Ecto neural progenitor cell (in vitro differentiated cells): ENCODE data around the gene TRAPPC12.
A peak's percentile ranks its signal among the peaks of the same experiment; 100 is the strongest.
"Not testable (repeated sequence)": the region's sequence is repeated elsewhere in the genome, so short reads cannot be mapped to it uniquely, and the experiment has no call there.

ENCODE experiments used
- DNase-seq: peaks from one replicate; pipeline ENCODE4 v3.0.0-alpha.2; 2018; ENCODE audit warnings: low spot score

The TRAPPC12 gene

DNA sequence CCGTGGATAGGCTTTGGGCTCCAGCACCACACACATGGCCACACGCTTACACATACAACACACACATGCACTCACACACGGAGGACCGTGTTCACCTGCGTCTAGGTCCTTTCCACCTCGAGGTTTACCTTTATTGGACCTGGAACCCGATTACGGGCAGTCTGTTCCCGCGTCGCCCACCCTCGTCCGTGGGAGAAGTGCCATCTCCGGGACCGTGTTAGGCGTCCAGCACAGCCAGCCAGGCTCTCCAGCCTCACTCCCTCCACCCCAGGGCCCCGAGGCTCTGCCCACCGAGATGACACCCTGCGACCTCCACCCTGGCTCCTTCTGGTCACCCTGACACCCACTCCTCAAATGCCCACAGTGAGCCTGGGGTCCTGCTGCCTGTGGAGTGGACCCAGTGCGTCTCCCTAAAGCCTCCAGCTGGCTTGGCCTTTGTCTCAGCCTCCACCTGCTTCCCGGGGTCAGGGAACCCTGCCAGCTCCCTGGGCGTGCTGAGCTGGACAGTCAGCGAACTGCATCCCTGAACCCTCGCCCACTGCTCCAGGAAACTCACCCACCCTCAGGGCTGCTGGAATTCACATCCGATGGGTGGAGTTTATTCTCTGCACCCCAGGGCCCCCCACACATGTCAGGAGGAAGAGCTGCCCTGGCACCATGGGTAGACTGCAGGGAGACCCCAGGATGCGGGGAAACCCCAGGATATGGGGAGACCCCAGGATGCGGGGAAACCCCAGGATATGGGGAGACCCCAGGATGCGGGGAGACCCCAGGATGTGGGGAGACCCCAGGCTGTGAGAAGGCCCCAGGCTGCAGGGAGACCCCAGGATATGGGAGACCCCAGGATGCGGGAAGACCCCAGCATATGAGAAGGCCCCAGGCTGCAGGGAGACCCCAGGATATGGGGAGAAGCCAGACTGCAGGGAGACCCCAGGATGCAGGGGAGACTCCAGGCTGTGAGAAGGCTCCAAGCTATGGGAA lies 106.8 kb downstream of the TRAPPC12 start:
- no peak for DNase-seq

DNA sequence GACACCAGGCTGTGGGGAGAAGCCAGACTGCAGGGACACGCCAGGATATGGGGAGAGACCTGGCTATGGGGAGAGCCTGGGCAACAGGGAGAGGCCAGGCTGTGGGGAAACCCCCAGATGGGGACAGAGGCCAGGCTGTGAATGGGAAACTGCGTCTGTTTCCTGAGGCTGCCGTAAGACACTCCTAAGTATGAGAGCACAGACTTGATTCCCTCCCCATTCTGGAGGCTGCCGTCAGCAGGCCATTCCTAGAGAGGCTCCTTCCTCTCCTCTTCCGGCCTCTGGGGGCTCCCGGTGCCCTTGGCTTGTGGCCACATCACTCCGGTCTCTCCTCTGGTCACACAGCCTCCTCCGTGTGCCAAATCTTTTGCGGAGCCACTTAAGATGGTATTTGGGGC lies 107.5 kb downstream of the TRAPPC12 start:
- no peak for DNase-seq

DNA sequence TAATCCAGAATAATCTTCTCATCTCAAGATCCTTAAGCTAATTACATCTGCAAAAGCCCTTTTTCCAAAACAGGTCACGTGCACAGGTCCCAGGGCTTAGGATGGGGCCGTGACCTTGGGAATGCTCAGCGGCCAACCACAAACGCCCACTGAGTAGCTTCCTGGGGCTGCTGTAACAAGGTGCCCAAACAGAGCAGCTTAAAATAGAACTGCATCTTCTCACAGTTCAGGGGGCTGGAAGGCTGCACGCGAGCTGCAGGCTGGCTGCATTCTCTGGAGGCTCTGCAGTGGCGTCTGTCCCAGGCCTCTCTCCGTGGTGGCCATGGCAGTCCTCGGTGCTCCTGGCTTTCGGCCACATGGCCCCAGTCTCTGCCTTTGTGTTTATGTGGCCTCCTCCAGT lies 107.9 kb downstream of the TRAPPC12 start:
- DNase-seq: no peak

DNA sequence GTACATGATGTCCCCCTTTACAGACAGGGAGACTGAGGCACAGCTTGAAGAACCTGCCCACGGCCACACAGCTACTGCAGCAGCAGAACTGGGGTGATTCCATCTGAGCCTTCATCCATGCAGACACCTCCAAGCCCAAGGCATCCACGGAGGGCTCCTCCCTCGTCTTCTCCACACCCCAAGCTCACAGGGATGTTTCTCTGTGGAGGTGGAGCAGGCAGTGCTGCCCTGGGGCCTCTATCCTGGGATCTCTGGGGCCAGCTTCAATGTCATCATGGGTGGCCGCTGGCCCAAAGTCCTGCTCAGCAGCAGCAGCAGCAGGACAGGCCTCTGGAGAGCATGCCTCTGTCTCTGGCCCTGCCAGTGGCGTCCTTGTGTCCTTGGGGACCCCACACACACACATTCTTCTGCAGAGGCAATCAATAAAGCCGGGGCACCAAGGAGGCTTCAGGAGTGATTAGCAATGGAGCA lies 108.6 kb downstream of the TRAPPC12 start:
- DNase-seq: no peak

DNA sequence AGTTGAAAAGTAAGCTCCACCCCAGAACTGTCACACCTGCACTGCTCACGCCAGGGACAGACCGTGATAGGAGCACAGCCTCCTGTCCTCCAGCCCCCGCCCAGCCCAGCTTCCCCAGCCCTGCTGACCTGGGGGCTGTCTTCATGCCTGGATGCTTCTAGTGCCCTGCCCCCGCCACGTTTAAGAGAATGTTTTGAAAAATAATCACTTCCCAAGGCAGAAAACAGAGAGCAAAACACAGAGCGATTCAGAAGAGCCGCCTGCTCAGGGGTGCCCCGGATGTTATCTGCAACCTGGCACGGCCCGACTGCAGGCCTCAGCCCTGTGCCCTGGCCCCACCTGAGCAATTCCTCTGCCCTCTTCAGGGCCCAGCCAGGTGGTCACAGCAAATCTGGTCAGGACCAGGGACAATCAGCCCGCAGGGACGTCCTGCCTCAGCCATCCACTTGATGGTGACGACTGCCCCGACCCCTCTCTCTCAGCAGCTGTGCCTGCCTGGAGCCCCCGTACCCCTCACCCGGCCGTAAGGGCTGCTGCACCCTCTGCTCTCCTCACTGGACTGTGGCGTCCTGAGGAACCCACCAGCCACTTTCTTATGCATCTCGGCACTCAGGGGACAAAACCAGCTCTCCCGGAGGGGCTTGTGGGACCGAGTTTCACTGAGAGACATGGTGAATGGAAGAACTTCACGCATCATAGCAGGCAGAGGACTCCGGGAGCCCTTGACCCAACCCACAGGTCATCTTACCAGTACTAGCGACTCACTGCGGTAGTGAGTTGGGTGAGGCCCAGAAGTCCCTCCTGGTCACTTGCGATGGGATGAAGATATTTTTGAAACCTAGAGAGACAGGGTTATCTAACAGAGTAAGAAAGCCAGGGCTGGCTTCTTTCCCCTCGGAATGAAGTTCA lies 109.6 kb downstream of the TRAPPC12 start:
- DNase-seq: peak; percentile 42

DNA sequence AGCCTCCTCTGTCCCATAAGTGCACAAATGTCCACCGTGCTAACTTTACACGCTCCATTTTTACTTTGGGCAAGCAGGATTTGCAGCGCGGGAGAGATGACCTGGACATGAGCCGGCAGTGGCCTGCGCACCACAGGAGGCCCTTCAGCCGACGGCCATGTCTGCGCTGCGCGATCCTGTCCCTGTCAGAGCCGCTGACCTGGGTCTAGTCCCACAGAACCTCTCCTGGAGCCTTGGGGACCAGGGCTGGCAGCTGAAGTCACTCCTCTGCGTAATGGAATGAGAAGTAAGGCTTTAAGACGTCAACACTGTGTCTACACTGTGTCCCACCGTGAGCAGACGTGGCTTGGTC lies 110.2 kb downstream of the TRAPPC12 start:
- peak; percentile 30 for DNase-seq

DNA sequence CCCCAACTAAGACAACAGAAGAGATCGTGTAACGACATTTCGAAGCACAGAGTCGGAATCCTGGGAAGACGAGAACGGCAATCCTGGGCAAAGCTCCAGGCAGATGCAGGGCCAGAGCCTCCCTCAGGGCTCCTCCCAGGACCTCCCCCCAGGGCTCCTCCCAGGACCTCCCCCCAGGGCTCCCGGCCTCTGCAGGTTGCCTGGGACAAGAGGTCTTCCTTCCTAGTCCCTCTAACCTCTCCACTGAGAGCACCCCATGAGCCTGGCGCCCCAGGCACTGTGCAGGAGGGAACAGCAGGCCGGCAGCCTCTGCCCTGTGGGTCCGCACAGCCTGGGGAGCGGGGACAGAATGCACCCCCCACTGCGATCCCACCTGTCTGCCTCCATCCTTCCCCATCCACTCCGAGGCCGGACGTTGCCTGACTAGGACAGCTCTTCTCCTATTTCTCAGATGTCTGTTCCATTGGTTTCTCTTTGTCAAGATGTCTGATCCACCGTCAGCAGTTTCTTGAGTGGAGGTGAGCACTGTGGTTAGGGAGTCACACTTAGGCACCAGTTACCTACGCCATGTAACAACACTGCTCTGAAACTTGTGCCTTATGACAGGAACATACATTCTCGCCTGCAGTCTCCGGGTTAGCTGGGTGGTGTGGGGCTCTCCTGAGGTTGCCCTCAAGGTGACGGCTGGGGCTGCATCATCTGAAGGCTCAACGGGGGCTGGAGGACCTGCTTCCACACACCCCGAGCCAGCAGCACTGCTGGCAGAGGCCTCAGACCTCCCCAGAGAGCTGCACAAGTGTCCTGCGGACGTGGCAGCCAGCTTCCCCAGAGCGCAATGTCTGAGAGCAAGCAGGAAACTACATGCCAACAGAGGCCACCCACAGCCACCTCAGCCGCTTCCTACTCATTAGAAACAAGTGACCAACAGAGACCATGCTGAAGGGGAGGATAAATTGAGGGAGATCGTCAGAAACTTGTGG lies 111.0 kb downstream of the TRAPPC12 start:
- DNase-seq: peak; percentile 40

DNA sequence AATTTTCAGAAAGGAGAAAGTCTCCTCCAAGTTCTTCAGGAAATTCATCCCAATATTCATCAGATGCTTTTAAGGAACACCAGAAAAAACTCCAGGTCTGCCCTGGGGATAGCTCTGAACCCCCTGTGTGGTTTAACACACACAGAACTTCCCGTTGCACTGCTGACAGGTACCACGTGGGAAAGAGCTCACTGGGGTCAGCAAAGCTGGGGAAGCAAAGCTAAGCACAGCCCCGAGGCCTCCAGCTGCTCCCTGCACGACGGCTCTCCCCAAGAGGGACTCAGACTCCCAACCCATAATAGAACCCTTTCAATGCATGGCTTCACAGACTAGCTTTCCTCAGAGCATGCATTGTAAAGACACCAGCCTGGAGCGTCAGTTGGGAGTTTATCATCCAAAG lies 111.8 kb downstream of the TRAPPC12 start:
- peak; percentile 41 for DNase-seq

DNA sequence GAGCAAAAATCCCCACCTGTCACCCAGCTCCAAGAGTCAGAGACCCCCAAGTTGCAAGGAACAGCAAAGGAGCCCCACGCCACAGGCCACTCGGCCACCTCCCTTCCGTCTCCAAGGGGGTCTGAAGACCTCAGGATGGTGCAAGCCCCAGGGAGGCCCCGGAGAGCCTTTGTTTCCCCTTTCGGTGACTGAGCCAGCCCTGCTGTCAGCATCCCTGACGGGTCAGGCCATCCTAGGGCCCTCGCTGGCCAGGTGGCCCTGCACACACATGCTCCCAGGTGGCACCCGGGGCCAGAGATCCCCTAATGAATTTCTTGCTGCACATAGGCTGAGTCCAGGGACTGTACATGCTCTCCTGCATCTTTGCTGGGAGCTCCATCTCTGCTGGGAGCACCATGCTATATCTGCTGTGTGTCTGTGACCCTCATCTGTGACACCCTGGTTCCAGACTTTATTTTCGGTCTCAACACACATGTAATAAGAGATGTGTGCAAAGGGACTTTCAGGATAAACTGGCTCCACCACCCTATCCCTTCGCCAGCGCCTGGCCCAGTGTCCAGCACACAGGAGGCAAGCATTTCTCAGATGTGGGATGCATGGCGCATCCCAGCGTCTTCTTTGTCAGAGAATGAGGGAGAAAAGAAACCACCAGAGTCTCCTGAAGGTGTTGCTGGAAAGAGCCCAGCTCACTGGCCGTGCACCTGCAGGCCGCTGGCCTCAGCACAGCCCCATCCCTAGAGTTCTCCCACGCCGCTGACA lies 112.4 kb downstream of the TRAPPC12 start:
- DNase-seq: peak; percentile 37

DNA sequence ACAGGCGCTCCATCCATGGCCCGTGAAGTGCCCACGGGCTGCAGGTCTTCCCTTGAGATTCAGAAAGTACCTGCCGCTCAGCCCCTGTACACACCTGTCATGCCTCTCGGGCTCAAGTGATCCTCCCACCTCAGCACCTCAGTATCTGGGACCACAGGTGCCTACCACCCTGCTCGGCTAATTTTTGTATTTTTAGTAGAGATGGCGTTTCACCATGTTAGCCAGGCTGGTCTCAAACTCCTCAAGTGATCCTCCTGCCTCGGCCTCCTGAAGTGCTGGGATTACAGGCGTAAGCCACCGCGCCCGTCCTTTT lies 112.9 kb downstream of the TRAPPC12 start:
- DNase-seq: not testable (repeated sequence)

DNA sequence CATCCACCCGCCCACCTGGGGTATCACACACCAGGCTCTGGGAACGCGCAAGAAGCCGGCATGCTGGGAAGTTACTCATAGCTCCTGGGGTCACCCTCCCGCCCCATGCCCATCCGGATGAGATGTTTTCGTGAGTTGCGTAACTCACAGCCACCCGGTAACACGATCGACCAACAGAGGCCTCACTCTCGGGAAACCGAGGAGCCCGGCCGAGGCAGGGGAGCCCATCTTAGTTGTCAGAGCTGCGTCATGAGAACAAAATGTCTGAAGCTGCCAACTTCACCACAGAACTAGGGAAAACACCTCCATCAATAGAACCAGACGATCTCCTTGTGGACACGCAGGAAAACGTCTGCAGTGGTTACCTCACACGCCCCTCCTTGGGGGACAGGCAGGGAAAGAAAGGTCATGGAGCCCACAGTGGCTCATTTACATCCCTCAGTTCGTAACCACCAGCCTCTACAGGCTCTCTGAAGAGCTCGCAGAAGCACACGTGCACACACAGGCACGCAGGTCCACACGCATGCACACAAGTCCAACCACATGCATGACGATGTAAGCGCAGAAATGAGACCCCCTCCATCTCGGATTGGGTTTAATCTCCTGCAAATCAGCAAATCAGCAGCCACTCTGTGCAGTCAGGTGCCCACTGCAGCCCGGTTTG lies 113.6 kb downstream of the TRAPPC12 start:
- DNase-seq: peak; percentile 45

DNA sequence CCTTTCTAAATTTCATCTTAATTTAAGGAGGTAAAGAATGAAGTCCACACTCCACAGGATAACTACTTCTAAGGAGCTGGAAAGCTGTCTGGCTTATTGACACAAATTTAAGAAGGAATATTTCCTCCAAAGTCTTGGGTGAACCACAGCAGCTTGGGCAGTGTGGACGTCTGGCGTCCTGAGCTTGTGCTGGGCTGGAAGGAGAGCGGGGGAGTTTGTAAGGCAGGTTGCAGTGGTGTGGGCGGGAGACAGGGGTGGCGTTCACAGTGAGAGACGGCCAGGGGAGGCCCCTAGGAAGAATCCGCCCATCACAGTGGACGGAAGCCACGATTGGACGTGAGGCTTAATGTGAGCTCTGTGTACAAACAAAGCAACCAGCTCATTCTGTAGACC lies 114.1 kb downstream of the TRAPPC12 start:
- DNase-seq: peak; percentile 64

DNA sequence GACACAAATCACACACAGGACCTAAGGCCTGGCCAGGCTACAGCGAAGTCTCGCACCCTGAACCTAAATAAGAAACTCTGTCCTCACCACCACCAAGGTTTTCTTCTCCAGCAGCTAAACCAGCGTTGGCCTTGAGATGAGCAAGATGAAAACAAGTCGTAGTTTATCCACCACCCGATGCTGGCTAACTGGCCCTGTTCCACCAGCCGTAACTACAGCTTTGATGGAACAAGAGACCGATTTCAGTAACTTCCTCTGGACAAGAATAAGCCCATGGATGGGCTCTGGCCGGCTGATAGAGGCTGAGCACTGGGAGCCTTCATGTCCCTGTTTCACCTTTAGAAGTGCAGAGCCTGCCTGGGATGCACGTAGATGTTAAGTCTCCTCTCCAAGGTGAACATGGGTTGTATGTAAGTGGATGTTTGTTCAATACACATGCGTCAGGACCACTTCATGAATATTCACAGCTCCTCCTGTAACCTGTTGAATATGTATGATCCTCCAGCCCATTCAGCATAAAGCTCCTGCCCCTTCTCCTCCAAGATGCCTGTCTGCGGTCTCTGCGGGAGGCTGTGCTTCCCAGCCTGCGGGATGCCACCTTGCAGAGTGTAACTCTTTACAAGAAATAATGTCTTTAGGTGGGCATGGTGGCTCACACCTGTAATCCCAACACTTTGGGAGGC lies 115.6 kb downstream of the TRAPPC12 start:
- DNase-seq: peak; percentile 23

DNA sequence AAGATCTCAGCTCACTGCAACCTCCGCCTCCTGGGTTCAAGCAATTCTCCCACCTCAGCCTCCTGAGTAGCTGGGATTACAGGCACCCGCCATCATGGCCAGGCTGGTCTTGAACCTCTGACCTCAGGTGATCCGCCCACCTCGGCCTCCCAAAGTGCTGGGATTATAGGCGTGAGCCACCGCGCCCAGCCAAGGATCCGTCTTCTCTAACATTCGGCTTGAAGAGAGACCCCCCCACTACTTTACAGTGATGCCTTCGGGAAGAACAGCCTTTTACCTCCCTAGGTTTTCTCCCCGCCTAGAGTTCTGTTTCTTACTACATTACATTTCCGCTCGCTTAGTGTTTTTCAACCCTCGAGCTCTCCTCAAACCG lies 117.2 kb downstream of the TRAPPC12 start:
- not testable (repeated sequence) for DNase-seq

DNA sequence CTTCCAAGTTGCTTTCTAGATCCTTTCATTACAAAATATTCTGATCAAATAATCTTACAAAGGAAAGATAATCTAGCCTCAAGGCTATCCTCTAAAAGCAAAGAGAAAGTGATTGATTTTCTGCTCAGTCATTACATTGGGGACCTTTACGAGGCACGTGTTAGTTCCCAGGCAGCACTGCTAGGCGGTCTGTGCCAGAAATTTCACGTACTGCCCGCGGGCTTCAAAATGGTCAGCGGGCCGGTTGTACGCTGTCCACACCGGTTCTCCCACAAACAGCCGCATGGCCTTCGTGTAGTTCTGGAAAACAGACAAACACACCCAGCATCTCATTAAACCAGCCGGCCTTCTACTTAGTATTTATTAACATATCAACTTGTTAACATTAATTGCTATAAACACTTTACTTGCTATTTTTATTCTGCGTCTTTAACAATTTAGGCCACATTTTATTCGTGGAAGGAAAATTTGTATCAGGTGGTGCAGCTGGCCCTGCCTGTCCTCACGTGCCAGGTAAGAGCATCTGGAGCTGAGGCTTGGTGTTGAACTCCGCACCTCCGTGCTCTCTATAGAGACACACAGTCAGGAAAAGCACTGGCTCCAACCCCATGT lies 119.4 kb downstream of the TRAPPC12 start:
- DNase-seq: peak; percentile 16

DNA sequence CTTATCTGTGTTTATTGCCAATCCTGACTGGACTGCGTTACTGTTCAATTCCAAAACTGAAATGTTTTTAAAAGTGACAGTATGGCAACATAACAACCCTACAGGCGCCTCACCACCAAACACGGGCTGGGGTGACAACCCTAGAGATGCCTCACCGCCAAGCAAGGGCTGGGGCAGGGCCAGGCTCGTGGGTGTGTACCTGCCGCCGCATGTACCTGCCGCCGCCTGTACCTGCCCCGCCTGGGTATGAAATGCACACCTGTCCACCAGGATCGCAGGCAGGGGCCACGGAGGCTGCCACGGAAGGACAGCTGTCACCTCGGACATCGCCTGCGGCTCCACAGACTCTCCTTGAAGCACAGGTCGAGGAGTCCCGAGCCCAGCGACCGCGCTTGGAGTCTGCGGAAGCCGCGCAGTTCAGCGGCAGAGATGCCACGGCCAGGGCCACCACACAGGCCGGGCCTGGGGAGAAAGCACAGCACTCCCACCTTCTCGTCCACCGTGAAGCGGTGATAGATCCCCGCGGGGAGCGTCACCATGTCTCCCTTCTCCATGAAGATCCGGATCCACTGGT lies 120.9 kb downstream of the TRAPPC12 start:
- DNase-seq: peak; percentile 22

DNA sequence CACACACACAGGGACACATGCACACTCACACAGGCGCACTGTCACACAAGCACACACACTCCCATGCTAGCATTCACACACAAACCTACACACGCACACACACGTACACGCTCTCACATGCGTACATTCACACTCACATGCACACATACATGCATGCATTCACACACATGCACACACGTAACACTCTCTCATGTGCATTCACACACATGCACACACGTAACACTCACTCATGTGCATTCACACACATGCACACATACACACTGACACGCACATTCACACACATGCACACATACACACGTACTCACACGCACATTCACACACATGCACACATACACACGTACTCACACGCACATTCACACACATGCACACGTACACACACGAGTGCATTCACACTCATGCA lies 123.6 kb downstream of the TRAPPC12 start:
- no peak for DNase-seq

DNA sequence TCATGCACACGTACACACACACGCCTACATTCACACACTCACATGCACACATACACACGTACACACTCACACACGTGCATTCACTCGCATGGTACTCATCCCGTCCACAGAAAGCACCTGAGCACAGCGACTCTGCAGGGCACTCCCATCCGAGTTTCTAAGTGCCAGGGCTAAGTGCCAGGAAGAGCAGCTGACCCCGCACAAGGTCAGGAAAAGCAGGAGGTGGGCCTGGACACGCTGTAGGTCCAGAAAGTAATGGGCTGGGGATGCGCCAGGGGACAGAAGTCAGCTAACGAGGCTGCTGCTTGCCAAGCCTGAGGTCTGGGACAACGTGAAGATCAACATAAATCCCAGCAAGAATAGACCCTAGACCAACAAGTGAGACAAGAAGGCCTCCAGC lies 124.0 kb downstream of the TRAPPC12 start:
- no peak for DNase-seq

DNA sequence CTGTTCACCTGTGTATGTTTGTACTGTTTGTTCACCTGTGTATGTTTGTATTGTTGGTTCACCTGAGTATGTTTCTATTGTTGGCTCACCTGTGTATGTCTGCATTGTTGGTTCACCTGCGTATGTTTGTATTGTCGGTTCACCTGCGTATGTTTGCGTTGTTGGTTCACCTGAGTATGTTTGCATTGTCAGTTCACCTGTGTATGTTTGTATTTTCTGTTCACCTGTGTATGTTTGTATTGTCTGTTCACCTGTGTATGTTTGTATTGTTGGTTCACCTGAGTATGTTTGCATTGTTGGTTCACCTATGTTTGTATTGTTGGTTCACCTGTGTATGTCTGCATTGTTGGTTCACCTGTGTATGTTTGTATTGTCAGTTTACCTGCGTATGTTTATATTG lies 125.2 kb downstream of the TRAPPC12 start:
- DNase-seq: no peak
